Measurements from ENCODE around the gene SCUBE3. TPM values are rescaled to one million over a fixed set of nuclear protein-coding genes. Genes with fewer than 3 reads are reported as not detected.

SCUBE3 gene
- not detected for total RNA-seq

- peaks cover 74% of the 10 kb centered on the region for H3K27me3 Mint-ChIP-seq
Observed at GRCh38 chr6:35213824-35214756, at the start of gene SCUBE3. Gene SCUBE3, plus strand, starts transcription at chr6:35213956. Its CDS starts 463 bp downstream, at chr6:35214419.

GRCh38 chr6:35164277-35164676 lies 49.5 kb upstream of the SCUBE3 start:
- Mint-ChIP-seq H3K27ac (no peak overlapping the region), H3K27me3 (peaks cover 19% of the 10 kb centered on the region), H3K9me3 (peaks cover 2% of the 10 kb centered on the region), H3K4me3 (no peak overlapping the region), H3K36me3 (ENCODE audit: low read depth) (no peaks in the 10 kb centered on the region), H3K4me1 (no peaks in the 10 kb centered on the region)
- ChIA-PET CTCF (interaction anchor here (2.4 kb wide), 1 partner anchor 9 kb away, joined by 7 read pairs; no protein-coding TSS in a partner anchor), POLR2A (no interaction called here)
- no peak for DNase-seq

More at GRCh38 chr6:35213824-35214756, at the start of gene SCUBE3:
- ChIA-PET CTCF (interaction anchor here (0.6 kb wide), 2 partner anchors 27 to 35 kb away, joined by 3 read pairs; no protein-coding TSS in a partner anchor), POLR2A (no interaction called here)
- H3K4me1 Mint-ChIP-seq, result peaks cover 7% of the 10 kb centered on the region
- H3K27ac Mint-ChIP-seq, result no peak within 1 kb of the TSS
- H3K9me3 Mint-ChIP-seq, result no peaks in the 10 kb centered on the region
- peak; percentile 16 for DNase-seq
- H3K4me3 Mint-ChIP-seq, result peak within 1 kb of the TSS; percentile 45
- H3K36me3 Mint-ChIP-seq (ENCODE audit: low read depth), result no peaks in the 10 kb centered on the region

- Mint-ChIP-seq H3K4me3 (no peak overlapping the region), H3K36me3 (ENCODE audit: low read depth) (peaks cover 3% of the 10 kb centered on the region), H3K27me3 (peaks cover 19% of the 10 kb centered on the region), H3K27ac (no peak overlapping the region), H3K9me3 (peaks cover 7% of the 10 kb centered on the region), H3K4me1 (no peaks in the 10 kb centered on the region)
- no peak for DNase-seq
- POLR2A ChIA-PET, result no interaction called here
- CTCF ChIA-PET, result interaction anchor here (2.4 kb wide), 1 partner anchor 9 kb away, joined by 7 read pairs; no protein-coding TSS in a partner anchor
Observed at GRCh38 chr6:35164868-35165267, 48.9 kb upstream of the SCUBE3 start.

GRCh38 chr6:35165630-35166071 lies 48.1 kb upstream of the SCUBE3 start:
- no peak overlapping the region for H3K27ac Mint-ChIP-seq
- ChIA-PET POLR2A (no interaction called here), CTCF (interaction anchor here (1.0 to 2.4 kb wide), 3 partner anchors 10 to 19 kb away, joined by 3 to 7 read pairs (median 4); no protein-coding TSS in a partner anchor)
- peaks cover 3% of the 10 kb centered on the region for H3K36me3 Mint-ChIP-seq (ENCODE audit: low read depth)
- H3K9me3 Mint-ChIP-seq, result peaks cover 7% of the 10 kb centered on the region
- H3K27me3 Mint-ChIP-seq, result peaks cover 19% of the 10 kb centered on the region
- H3K4me1 Mint-ChIP-seq, result no peaks in the 10 kb centered on the region
- H3K4me3 Mint-ChIP-seq, result no peak overlapping the region
- no peak for DNase-seq

GRCh38 chr6:35166116-35166515 lies 47.6 kb upstream of the SCUBE3 start:
- ChIA-PET POLR2A (no interaction called here), CTCF (interaction anchor here (1.0 to 2.4 kb wide), 3 partner anchors 10 to 19 kb away, joined by 3 to 7 read pairs (median 4); no protein-coding TSS in a partner anchor)
- peaks cover 19% of the 10 kb centered on the region for H3K27me3 Mint-ChIP-seq

GRCh38 chr6:35166520-35166919 lies 47.2 kb upstream of the SCUBE3 start:
- peaks cover 3% of the 10 kb centered on the region for H3K36me3 Mint-ChIP-seq (ENCODE audit: low read depth)
- CTCF ChIA-PET, result interaction anchor here (1.0 to 1.2 kb wide), 2 partner anchors 18 to 20 kb away, joined by 3 to 4 read pairs; no protein-coding TSS in a partner anchor

More at GRCh38 chr6:35166116-35166515, 47.6 kb upstream of the SCUBE3 start:
- H3K9me3 Mint-ChIP-seq, result peaks cover 7% of the 10 kb centered on the region
- H3K4me3 Mint-ChIP-seq, result no peak overlapping the region
- no peak overlapping the region for H3K27ac Mint-ChIP-seq
- peaks cover 3% of the 10 kb centered on the region for H3K36me3 Mint-ChIP-seq (ENCODE audit: low read depth)
- H3K4me1 Mint-ChIP-seq, result no peaks in the 10 kb centered on the region
- DNase-seq, result no peak

GRCh38 chr6:35167505-35167904 lies 46.3 kb upstream of the SCUBE3 start:
- no peak for DNase-seq
- Mint-ChIP-seq H3K27ac (no peak overlapping the region), H3K9me3 (peaks cover 7% of the 10 kb centered on the region), H3K4me1 (no peaks in the 10 kb centered on the region), H3K36me3 (ENCODE audit: low read depth) (peaks cover 3% of the 10 kb centered on the region), H3K4me3 (no peak overlapping the region), H3K27me3 (peaks cover 18% of the 10 kb centered on the region)
- CTCF ChIA-PET, result interaction anchor here (0.6 to 1.6 kb wide), 3 partner anchors 8 to 1281 kb away, joined by 3 to 4 read pairs (median 3); no protein-coding TSS in a partner anchor
- POLR2A ChIA-PET, result no interaction called here

More at GRCh38 chr6:35166520-35166919, 47.2 kb upstream of the SCUBE3 start:
- no peak for DNase-seq
- H3K4me1 Mint-ChIP-seq, result no peaks in the 10 kb centered on the region
- POLR2A ChIA-PET, result no interaction called here
- peaks cover 19% of the 10 kb centered on the region for H3K27me3 Mint-ChIP-seq
- no peak overlapping the region for H3K27ac Mint-ChIP-seq
- no peak overlapping the region for H3K4me3 Mint-ChIP-seq
- peaks cover 7% of the 10 kb centered on the region for H3K9me3 Mint-ChIP-seq

- POLR2A ChIA-PET, result no interaction called here
- no peak for DNase-seq
- H3K27me3 Mint-ChIP-seq, result peaks cover 15% of the 10 kb centered on the region
- CTCF ChIA-PET, result interaction anchor here (1.2 to 1.6 kb wide), 2 partner anchors 9 to 11 kb away, joined by 3 to 4 read pairs; no protein-coding TSS in a partner anchor
- H3K9me3 Mint-ChIP-seq, result peaks cover 7% of the 10 kb centered on the region
- peaks cover 3% of the 10 kb centered on the region for H3K4me1 Mint-ChIP-seq
- peaks cover 3% of the 10 kb centered on the region for H3K36me3 Mint-ChIP-seq (ENCODE audit: low read depth)
- H3K4me3 Mint-ChIP-seq, result no peak overlapping the region
- no peak overlapping the region for H3K27ac Mint-ChIP-seq
Observed at GRCh38 chr6:35168461-35168861, 45.3 kb upstream of the SCUBE3 start.

GRCh38 chr6:35170166-35170565 lies 43.6 kb upstream of the SCUBE3 start:
- peaks cover 3% of the 10 kb centered on the region for H3K36me3 Mint-ChIP-seq (ENCODE audit: low read depth)
- POLR2A ChIA-PET, result no interaction called here
- peaks cover 8% of the 10 kb centered on the region for H3K27me3 Mint-ChIP-seq
- H3K27ac Mint-ChIP-seq, result no peak overlapping the region
- no peak overlapping the region for H3K4me3 Mint-ChIP-seq
- peaks cover 7% of the 10 kb centered on the region for H3K9me3 Mint-ChIP-seq
- DNase-seq, result no peak
- H3K4me1 Mint-ChIP-seq, result peaks cover 11% of the 10 kb centered on the region
- CTCF ChIA-PET, result interaction anchor here (0.6 kb wide), 1 partner anchor 95 kb away, joined by 3 read pairs; no protein-coding TSS in a partner anchor

- Mint-ChIP-seq H3K9me3 (peaks cover 7% of the 10 kb centered on the region), H3K4me3 (no peak overlapping the region), H3K27ac (no peak overlapping the region), H3K27me3 (peaks cover 9% of the 10 kb centered on the region), H3K36me3 (ENCODE audit: low read depth) (peaks cover 3% of the 10 kb centered on the region), H3K4me1 (peaks cover 11% of the 10 kb centered on the region)
- DNase-seq, result no peak
- ChIA-PET POLR2A (no interaction called here), CTCF (no interaction called here)
Observed at GRCh38 chr6:35170891-35171290, 42.9 kb upstream of the SCUBE3 start.

- H3K27me3 Mint-ChIP-seq, result peaks cover 15% of the 10 kb centered on the region
- CTCF ChIA-PET, result no interaction called here
- peaks cover 3% of the 10 kb centered on the region for H3K36me3 Mint-ChIP-seq (ENCODE audit: low read depth)
- no peak overlapping the region for H3K4me3 Mint-ChIP-seq
- no peak overlapping the region for H3K27ac Mint-ChIP-seq
- peaks cover 14% of the 10 kb centered on the region for H3K4me1 Mint-ChIP-seq
- peaks cover 7% of the 10 kb centered on the region for H3K9me3 Mint-ChIP-seq
- POLR2A ChIA-PET, result interaction anchor here (0.6 kb wide), 1 partner anchor 16 kb away, joined by 3 read pairs; no protein-coding TSS in a partner anchor
- DNase-seq, result no peak
Observed at GRCh38 chr6:35173044-35173426, 40.7 kb upstream of the SCUBE3 start.

GRCh38 chr6:35173427-35174087 lies 40.2 kb upstream of the SCUBE3 start:
- H3K4me3 Mint-ChIP-seq, result no peak overlapping the region
- H3K27me3 Mint-ChIP-seq, result peaks cover 13% of the 10 kb centered on the region
- peak overlapping the region; percentile 43 for H3K27ac Mint-ChIP-seq
- H3K36me3 Mint-ChIP-seq (ENCODE audit: low read depth), result peaks cover 3% of the 10 kb centered on the region
- H3K9me3 Mint-ChIP-seq, result peaks cover 7% of the 10 kb centered on the region
- ChIA-PET POLR2A (interaction anchor here (0.6 kb wide), 1 partner anchor 17 kb away, joined by 3 read pairs; no protein-coding TSS in a partner anchor), CTCF (interaction anchor here (0.6 kb wide), 1 partner anchor 59 kb away, joined by 3 read pairs; no protein-coding TSS in a partner anchor)
- peaks cover 14% of the 10 kb centered on the region for H3K4me1 Mint-ChIP-seq
- DNase-seq, result peak; percentile 11
